GM12872 (cell line): ENCODE measurements around the gene GRK5.

ENCODE experiments used
- TF ChIP-seq, protein P1 (sequence below): IDR thresholded peaks from 3 replicates; pipeline ENCODE4 v1.5.1; 2011; ENCODE audit warnings: low read depth, mild to moderate bottlenecking, low read length, moderate library complexity; ENCODE audit not compliant: insufficient read depth

GRK5 gene

DNA sequence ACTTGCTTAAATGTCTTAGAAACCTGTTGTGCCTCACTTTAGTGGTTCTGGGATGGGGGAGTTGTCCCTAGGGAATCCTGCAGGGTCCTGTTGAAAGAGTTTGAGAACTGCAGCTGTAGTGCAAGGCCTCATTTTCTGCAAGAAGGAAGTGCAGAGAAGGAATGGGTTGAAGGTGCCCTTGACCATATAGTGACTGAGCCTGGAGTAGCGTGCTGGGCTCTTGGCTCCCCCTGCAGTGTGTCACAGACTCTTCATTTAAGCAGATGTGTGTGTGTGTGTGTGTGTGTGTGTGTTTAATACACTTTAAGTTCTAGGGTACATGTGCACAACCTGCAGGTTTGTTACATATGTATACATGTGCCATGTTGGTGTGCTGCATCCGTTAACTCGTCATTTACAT lies 92.2 kb downstream of the GRK5 start:
- TF ChIP-seq, protein P1, sequence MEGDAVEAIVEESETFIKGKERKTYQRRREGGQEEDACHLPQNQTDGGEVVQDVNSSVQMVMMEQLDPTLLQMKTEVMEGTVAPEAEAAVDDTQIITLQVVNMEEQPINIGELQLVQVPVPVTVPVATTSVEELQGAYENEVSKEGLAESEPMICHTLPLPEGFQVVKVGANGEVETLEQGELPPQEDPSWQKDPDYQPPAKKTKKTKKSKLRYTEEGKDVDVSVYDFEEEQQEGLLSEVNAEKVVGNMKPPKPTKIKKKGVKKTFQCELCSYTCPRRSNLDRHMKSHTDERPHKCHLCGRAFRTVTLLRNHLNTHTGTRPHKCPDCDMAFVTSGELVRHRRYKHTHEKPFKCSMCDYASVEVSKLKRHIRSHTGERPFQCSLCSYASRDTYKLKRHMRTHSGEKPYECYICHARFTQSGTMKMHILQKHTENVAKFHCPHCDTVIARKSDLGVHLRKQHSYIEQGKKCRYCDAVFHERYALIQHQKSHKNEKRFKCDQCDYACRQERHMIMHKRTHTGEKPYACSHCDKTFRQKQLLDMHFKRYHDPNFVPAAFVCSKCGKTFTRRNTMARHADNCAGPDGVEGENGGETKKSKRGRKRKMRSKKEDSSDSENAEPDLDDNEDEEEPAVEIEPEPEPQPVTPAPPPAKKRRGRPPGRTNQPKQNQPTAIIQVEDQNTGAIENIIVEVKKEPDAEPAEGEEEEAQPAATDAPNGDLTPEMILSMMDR: 0 out of 3 replicates have a peak, but pooled peaks have one; percentile 7

DNA sequence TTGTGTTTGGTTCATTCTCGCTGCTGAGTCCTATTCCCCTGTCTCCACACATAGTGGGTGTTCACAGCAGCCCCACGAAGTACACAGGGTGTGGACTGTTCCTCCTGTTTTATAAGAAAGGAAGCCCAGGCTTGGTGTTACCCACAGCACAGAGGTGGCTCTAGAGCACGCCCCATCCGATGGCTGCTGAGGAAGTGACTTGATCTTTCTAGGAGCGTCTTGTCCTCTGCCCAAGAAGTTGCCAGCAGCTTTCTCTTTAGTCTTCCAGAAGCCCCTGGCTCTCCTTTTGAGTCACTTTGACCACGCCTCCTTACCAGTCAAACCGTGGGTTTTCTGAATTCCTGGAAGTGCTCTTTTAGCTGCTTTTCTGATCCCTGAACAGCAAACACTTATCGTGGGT lies 94.0 kb downstream of the GRK5 start:
- TF ChIP-seq, protein P1: no peak

DNA sequence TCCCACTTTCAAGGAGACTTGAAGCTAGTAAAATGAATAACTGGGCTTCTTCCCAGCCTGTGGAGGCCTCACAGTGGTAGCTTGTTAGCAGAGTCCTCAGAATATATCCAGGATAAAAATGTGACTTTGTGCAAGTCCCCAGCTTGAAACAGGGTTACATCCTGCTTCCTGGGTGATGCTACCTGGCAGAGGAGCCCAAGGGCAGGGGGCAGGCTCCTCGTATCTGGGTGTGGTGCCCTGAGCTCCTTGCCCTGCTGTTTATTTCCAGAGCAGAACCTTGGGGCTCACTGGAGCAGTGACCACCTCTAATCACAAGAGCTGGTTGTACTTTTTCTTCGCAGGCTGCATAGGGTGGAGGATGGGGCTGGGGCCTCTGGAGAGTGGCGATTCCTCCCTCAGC lies 94.8 kb downstream of the GRK5 start:
- TF ChIP-seq, protein P1: no peak

DNA sequence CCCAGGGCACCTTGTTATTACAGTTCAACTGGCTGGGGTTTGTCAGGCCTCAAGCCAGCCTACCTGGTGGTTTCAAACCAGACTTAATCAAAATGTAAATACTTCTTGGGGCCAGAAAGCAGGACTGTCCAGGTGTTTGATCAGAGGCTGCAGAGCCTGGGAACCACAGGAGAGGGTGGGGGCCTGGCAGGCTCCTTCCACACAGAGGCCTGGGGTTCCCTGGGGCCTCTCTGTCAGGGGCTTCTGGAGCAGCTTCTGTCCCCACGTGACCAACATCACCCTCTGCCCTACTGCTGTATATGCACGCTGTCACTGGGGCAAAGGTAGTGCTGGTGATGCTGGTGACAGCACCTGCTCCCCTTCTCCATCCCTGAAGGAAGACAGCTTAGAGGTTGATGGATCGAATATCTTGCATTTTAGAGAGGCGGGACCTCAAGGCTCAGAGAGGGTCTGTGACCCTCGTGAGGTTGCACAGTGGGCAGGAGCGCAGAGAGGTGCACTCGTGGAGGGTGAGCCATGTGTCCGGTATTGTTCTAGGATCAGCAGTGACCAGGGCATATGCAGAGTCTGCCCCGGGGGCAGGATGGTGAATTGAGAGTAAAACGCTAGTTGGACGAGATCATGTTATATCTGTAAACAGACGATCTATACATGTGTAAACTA lies 95.4 kb downstream of the GRK5 start:
- TF ChIP-seq, protein P1: no peak

DNA sequence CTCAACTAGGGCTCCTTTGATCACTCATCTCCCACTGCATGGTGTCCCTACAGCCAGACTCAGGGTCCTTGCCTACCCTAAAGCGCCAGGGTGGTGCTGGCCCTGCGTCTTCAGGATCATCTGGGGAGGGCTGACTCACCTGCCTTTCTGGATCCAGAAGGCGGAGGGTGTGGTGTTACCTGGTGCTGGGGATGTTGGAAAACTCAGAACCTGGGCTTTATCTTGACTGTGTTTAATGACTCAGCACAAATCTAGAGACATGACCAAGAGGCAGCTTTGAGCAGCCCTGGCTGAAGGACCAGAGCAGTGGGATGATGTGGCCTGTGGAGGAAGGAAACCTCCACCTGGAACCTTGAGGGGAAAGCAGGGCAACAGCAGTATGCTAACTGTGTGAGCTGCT lies 96.5 kb downstream of the GRK5 start:
- TF ChIP-seq, protein P1: no peak

DNA sequence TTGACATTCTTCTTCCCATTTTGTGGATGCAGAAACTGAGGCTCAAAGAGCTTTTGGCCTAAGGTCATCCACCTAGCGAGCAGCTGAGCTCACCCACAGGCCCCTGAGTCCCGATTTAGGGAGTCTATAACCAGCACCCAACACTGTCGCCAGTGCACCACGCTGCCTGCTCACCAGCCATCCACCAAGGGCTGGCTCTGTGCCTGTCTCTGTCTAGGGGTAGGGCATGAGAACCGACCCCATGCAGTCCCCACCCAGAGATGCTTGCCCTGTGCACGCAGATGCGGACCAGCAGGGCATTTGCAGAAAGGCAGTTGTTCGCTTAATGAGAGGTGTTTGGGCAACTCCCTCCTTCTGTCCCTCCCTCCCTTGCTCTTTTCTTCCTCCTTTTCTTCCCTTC lies 97.2 kb downstream of the GRK5 start:
- TF ChIP-seq, protein P1: no peak

DNA sequence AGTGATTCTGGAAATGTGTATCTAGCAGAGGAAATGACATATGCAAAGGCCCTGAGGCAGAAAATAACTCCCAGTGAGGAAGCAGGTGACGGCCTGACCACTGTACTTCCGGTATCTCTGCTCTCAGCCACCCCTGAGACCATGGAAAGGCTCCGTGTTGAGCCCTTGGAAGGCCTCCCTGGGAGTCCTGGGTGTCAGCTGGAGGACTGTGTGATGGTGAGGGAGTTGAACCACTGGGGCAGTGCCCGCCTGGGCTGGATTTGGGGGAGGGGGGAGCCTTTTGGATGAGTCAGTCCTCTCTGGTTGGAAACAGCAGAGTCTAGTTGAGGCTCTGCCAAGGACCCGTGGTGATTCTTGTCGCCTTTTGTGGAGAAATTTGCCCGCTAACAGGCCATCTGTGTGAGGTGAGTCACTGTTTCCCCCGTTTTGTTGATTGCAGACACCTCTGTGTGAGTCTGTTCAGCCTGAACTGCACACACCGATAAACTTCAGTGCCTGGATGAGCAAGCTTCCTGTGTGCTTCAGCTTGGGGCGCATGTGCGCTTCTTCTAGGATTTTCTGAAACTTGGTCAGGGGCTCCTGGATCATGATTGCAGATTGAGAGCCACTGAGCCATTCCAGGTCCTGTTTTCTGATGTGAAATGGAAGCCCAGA lies 98.6 kb downstream of the GRK5 start:
- TF ChIP-seq, protein P1: no peak
